GM18519 (cell line): Measurements from ENCODE around the gene TRIM2.

Source experiments
- ATAC-seq: cut with Tn5 transposase; IDR thresholded peaks from one replicate; pipeline ENCODE4 v1.9.1; 2021; ENCODE audit warnings: mild to moderate bottlenecking, moderate library complexity; ENCODE audit not compliant: unreplicated experiment, low FRiP score

Gene TRIM2

GRCh38 chr4:153318696-153319320 lies 114.6 kb downstream of the TRIM2 start:
- peak; percentile 77 for ATAC-seq

DNA sequence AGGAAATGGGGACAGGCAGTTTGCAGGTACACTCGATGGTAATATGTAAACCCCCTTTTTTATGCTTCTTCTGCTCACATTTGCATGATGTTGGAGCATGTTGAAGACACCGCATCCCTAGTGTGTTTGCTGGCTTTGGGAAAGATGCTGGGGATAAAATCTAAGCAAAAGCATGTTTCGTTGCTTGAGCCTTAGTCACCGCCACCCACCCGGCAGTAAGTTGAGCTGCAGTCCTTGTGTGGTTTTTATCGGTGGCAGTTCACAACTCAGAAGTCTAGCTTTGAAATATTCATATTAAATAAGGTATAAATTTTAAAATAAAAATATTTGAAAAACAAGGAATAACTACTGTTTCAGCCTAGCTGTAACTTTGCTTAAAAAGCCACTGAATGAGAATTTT lies 118.5 kb downstream of the TRIM2 start:
- no peak for ATAC-seq

GRCh38 chr4:153324046-153324445 lies 119.8 kb downstream of the TRIM2 start:
- no peak for ATAC-seq

- no peak for ATAC-seq
Observed at GRCh38 chr4:153325558-153325957, 121.3 kb downstream of the TRIM2 start.

- no peak for ATAC-seq
Observed at GRCh38 chr4:153326513-153326912, 122.3 kb downstream of the TRIM2 start.

- ATAC-seq, result no peak
Observed at GRCh38 chr4:153327247-153327646, 123.0 kb downstream of the TRIM2 start.

GRCh38 chr4:153332936-153333335 lies 128.7 kb downstream of the TRIM2 start:
- ATAC-seq, result no peak

DNA sequence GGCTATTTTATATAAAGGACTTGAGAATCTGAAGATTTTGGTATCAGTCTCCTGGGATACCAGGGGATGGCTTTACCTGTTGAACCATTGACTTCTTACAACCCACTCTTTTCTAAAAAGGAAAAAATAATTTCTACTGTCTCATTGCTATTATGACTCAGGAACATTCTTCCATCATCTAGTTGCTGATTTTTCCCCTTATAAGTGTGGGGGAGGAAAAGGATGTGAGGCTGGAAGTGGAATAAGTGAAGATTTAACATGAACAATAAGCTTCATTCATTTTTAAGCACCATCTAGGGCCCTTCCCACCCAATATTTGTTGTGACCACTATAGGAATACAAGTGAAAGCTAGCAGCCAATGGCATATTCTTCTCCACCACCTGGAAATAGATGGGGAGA lies 129.6 kb downstream of the TRIM2 start:
- no peak for ATAC-seq

DNA sequence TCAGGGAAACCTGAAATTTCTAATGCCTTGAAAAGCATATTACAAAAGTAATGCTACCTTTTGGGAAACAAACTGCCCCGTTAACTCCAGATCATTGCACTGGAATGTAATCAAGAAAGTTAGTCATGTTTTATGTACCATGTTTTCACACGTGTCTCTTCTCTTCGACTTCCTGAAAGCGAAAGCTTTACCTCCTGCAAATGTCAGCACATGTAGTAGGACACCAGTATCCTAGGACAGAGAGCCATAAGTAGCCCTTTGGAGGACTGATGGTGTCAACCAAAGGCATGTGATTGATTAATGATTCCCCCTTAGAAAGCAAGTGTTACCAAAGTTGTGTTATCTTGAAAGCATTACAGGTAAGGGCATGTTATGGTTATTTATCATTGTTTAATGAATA lies 131.4 kb downstream of the TRIM2 start:
- no peak for ATAC-seq

GRCh38 chr4:153337686-153338085 lies 133.4 kb downstream of the TRIM2 start:
- no peak for ATAC-seq

DNA sequence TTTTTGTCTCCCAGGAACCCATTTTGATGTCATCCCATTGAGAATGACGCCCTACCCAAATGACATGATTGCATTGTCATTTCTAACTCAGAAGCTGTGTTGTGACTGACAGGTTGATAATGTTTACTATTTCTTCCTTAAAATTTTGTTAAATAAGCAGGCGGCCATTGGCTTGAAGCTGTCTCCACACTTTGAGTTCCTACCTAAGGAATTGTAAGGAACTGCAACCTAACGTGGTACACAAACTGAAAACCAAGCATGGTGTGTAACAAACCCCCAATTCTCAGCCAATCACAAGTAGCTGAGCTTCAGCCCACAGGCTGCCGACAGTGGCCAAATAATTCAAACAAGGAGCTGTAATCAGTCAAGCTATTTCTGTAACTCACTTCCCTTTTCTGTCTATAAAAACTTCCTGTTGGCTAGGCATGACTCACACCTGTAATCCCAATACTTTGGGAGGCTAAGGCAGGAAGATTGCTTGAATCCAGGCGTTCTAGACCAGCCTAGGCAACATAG lies 137.4 kb downstream of the TRIM2 start:
- no peak for ATAC-seq

- ATAC-seq, result no peak
Observed at GRCh38 chr4:153342751-153343552, 138.7 kb downstream of the TRIM2 start.

- ATAC-seq, result peak; percentile 70
Observed at GRCh38 chr4:153344131-153345011, 140.1 kb downstream of the TRIM2 start, which contains the start of gene MND1. Gene MND1, plus strand, starts transcription at chr4:153344688. Its CDS starts 50 bp downstream, at chr4:153344738.

DNA sequence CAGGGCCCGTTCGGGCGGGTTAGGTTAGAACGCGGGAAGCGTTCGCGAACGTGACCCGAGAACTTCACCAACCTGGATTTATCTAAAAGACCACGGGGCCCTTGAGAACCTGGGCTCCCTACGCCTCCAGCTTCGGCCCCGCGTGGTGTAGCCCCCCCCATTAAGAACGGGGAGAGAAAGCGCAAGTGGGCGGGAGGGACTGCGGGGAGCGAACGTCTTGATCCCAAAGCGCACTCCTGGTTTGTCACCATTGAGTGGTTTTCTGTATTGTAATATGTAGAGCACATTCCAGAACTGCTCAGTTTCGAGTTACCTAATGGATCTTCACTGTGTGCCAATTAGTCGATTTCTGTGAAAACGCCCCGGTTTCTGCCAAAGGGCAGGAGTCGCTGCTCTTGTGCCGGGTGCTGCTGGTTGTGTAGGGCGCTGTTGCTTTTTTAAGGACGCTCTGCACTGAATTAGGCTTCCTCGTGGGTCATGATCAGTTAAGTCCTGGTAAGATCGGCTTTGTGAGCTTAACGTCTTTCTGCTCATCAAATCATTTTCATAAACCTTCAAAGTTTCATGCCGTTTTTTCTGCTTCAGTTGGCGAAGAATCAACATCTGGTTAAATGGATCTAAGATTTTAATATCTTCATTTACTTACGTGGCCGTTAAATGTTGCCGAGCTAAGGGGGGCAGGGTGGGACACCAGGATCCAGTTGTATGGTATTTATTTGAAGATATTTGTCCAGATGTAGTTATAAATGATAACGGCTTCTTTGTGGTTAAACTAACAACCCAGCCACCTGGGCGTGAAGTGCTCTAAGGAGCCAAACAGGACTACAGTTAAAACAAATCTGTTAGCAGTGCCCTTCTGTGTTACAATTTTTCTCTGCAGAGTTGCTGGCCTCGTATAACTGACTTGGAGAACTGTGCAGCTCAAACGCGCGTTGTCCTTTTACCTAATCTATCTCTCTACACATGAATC lies 141.1 kb downstream of the TRIM2 start:
- ATAC-seq, result no peak

DNA sequence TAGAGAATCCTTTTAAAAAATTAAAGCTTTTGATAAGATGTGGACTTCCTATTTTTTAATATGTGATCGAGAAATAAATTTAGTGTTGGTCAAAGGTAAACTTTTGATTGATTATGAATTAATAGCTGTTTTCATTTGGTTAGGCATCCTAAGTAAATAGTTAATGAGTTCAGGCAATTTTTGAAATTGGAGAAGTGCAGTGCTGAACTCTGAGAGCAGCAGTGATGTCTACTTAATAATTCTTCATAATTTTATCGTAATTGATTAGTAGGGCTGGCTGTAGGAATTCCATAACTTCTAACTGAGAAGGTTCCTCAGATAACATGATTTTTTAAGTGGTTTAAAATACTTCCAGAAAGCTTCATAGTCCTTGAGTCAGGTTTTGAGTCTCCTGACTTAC lies 141.8 kb downstream of the TRIM2 start:
- no peak for ATAC-seq

DNA sequence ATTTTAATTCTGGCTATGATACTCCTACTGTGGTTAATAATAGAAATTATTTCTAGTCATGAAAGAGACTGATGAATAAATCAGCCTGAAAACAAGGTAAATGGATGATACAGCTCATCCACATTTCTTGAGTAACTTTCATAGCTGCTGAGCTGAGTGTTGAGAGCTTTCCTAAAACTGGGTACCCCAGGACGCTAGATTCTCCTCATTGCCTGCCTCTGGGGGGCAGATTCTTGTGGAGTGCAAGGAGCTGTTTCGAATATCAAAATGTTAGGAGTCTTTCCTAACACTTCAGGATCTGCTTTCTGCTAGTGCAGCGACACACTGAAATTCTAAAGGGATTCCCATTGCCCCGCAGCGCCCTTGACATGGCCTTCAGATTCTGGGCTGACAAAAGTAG lies 142.3 kb downstream of the TRIM2 start:
- ATAC-seq, result no peak

GRCh38 chr4:153347117-153347516 lies 142.9 kb downstream of the TRIM2 start:
- no peak for ATAC-seq

GRCh38 chr4:153348006-153348405 lies 143.8 kb downstream of the TRIM2 start:
- ATAC-seq, result no peak

- ATAC-seq, result no peak
Observed at GRCh38 chr4:153349206-153349805, 145.1 kb downstream of the TRIM2 start.
